GDM1 (cell line): ENCODE data around the gene GGA1.
A peak's percentile ranks its signal among the peaks of the same experiment; 100 is the strongest.

Source experiments
- DNase-seq: peaks from one replicate; lab custom pipeline; 2025; lab: John Stamatoyannopoulos, UW

GGA1 gene

DNA sequence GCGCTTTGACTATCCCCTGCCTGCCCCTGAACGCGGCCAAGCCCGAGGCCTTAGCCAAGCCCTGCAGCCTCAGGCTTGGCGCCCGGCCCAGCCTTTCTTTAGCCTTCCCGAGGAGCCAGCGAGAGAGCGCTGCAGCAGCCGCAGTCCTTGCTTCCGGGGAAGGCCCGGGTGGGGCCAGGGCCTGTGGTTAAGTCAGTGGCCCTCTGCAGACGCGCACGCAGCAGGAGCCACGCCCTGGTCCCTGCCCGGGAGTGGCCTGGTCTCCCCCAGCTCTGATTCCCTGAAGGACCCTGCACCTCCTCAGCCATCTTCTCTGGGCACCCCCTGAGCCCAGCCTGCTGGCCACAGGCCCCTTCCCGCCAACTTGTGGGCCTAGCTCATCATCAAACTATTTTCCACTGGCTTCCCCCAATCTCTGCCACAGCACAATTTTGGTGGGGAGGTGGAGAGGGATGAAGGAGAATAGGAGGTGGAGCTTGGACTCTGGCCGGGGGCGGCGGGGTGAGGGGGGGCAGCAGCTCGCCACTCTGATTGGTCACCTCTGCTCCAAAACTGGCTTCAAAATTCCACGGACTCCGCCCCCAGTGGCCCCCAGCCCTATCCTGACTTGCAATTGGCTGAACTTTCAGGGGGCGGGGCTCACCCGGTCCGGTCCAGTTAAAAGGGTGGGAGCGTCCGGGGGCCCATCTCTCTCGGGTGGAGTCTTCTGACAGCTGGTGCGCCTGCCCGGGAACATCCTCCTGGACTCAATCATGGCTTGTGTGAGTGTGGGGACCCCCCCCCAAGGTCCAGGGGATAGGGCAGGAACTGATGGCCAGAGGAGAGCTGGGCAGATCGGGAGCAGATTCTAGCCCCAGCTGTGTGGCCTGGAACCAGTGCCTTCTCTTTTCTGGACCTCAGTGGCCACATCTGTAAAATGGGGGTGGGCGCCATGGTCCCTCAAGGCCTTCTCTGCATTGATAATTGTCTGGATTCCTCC lies 66.6 kb downstream of the GGA1 start, which contains the start of gene LGALS1:
LGALS1 (plus strand) TSS at position 686 of the 979 bp plus-strand sequence; CDS start at position 753, 67 bp downstream.
- peak; percentile 83 for DNase-seq

DNA sequence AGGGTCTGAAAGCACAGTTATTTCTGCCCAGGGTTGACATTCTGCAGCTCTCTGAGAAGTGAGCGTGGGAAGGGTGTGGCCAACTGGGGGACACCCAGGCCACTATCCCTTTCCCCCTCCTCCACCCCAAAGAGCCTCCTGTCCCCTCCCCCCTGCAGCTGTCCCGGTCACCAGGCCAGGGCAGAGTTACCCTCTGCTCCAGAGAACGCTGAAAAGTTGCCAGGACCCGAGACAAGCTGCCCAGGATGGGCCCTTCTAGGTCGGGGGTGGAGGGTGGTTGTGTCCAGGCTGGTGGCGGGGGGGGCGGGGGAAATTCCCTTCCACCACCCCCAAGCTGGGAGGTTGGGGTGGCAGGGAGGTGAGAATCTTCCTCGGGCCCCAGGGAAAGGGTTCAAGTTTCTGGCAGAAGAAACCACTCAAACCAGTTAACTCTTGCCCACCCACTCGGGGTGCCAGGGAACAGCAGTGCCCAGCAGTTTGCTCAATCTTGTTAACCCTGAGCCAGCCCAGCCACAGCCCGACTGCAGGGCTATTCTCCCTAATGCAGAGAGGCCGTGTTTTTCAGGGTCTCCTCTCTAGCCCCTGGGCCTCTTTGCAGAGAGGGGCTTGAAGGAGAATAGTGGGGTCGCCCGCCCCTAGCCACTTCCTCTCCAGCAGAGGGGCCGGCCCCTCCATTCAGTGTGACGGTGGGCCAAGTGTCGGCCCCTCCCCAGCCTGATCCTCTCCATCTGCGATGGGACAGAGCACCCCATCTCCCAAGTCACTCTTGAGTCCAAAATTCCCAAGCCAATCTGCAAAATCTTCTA lies 67.5 kb downstream of the GGA1 start:
- no peak for DNase-seq

DNA sequence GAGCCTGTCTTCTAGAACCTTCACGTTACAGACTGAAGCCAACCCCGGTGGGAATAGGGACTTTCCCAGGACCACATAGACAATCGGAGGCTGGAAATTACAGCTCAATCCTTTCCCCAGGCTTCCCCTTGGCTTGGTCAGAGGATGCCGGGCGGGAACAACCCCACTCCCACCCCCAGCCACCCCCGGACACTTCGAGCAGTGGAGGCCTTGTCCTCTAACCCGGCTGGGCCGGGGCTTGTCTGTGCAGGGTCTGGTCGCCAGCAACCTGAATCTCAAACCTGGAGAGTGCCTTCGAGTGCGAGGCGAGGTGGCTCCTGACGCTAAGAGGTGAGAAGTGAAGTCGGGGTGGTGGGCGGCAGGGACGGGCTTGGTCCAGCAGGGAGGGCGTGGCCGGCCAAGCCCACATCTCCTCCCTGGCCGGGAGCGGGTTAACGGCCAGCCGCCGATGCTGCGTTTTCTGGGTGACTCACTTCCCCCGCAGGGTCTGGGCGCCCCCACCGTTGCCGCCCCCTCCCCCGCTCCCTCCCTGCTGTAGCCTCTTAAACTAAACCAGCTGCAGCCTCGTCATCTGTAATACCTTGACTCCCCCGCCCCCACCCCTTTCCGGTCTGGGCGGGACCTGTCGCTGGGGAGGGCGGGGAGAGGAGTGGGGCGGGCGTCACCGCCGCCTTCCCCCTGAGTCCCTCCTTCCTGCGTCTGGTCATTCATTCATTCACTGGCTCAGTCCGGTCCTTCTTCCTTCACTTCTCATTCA lies 68.3 kb downstream of the GGA1 start:
- DNase-seq = peak; percentile 91

DNA sequence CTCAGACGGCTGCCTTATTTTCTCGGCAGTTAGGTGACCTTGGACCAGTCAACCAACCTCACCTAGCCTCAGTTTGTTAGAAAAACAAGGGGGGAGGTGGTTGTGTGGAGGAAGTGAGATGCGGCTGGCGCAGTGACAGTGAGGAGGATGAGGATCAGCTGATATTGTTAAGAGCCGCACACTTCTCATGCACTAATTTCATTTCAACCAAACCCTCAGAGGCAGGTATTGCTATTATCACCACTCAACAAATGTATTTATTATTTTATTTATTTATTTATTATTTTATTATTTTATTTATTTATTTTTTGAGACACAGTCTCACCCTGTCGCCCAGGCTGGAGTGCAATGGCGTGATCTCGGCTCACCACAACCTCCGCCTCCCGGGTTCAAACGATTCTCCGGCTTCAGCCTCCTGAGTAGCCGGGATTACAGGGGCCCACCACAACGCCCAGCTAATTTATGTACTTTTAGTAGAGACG lies 68.9 kb downstream of the GGA1 start:
- DNase-seq = no peak

DNA sequence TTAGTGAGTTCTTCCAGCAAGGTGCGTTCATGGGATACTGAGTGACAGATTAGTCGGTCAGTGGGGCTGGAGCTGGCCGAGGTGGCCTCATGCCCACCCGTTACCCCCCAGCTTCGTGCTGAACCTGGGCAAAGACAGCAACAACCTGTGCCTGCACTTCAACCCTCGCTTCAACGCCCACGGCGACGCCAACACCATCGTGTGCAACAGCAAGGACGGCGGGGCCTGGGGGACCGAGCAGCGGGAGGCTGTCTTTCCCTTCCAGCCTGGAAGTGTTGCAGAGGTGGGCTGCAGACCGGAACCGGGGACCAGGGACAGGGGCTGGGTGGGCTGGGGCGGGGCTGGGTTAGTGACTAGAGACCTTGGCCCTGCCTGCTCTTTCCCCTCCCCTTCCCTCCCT lies 69.7 kb downstream of the GGA1 start:
- no peak for DNase-seq

DNA sequence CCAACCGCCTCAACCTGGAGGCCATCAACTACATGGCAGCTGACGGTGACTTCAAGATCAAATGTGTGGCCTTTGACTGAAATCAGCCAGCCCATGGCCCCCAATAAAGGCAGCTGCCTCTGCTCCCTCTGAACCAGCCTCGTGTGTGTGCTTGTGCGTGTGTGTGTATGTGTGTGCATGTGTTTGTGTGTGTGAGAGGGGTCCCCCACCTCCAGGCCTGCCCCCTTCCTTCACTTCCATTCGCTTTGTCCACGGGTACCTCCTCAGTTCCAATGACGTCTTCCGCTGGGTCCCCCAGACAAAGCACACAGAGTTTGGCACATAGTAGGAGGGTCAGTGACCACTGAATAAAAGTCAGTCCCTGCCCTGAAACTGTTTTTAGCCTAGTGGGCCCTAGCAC lies 71.0 kb downstream of the GGA1 start:
- DNase-seq = no peak

DNA sequence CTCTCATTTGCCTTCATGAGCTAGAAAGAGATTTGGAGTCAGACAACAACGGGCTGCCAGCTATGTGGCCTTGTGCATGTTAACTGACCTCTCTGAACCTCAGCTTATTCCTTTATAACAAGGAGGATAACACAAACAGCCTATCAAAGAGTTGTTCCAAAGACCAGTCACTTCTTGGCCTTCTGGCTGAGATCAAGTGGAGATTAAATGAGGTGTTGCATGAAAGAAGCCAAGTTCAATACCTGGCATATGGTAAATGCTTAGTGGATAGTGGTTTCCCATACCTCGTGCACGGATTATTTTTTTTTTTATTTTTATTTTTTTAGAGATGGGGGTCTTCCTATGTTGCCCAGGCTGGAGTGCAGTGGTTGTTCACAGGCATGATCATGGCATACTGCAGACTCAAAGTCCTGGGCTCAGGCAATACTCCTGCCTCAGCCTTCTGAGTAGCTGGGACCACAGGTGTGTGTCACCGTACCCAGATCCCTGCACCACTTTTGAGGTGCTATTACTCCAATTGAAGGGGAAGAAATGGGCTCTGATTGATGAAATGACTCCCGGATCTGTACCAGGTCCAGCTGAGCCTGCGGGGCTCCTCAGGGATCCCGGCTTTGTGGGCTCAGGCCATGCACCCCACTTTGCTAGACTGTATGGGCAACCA lies 71.7 kb downstream of the GGA1 start:
- no peak for DNase-seq

DNA sequence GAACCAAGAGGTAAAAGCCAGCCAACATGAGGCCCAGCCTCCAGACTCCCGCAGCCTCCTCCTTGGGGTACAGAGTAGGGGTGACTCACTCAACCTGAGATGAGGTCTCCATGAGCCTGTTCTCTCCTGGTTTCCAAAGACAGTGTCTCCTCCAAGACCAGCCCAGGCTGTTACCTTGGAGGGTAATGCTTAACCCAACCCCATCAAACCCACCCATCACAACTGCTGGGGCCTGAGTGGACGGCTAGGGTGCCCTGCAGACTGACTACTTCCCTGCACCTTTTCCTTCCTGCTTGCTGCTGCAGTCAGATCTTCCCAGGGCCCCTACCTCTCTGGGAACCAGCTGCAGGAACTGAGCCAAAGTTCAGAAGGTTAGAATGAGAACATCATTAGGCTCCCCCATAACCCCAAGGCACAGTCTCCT lies 72.4 kb downstream of the GGA1 start:
- DNase-seq = no peak

DNA sequence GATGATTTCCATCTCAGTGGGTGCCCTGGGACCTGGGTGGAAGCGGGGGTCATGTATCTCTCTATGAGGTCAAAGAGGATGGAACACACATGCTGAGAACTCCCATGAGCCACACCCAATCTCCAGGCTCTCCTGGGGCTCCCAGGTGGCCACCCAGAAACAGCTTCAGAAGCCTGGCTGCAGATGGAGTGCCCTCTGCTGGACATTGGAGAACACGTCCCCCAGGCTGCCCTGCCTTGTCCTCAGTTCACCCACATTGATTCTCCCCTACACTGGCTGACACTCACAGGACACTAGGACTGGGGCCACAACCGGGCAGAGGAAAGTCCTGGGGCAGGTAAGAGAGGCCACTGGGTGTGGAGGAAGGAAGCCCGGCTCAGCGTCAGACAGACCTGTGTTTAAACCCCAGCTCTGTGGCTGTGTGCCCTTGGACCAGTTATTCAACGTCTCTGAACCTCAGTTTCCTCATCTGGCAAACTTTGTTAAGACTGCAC lies 73.0 kb downstream of the GGA1 start:
- DNase-seq = peak; percentile 60
